MG63 (cell line): ENCODE data around the gene TUBE1. TPM values are rescaled to one million over a fixed set of nuclear protein-coding genes. Genes with fewer than 3 reads are reported as not detected.
"Not testable (repeated sequence)": the region's sequence is repeated elsewhere in the genome, so short reads cannot be mapped to it uniquely, and the experiment has no call there.

Experiments
- DNase-seq: peaks from one replicate; pipeline ENCODE4 v3.0.0-alpha.2; 2020
- H3K27me3 ChIP-seq: fragments of 250-450 bp; sonication (Bioruptor Pico); 2 replicates; pipeline ENCODE4 v1.5.1; 2020; ENCODE audit warnings: mild to moderate bottlenecking, moderate library complexity
- H3K36me3 ChIP-seq: fragments of 250-450 bp; sonication (Bioruptor Pico); 2 replicates; pipeline ENCODE4 v1.5.1; 2020; ENCODE audit warnings: mild to moderate bottlenecking, moderate library complexity
- H3K4me3 ChIP-seq: fragments of 250-450 bp; sonication (Bioruptor Pico); 2 replicates; pipeline ENCODE4 v1.5.1; 2020; ENCODE audit warnings: mild to moderate bottlenecking, moderate library complexity
- H3K9me3 ChIP-seq: fragments of 250-450 bp; sonication (Bioruptor Pico); 2 replicates; pipeline ENCODE4 v1.5.1; 2020; ENCODE audit warnings: mild to moderate bottlenecking, moderate library complexity
- total RNA-seq: library from RNA; depleted of rRNA; stranded (reverse); fragments of >200 nt; shearing (Covaris generic); gene quantifications from 2 replicates; pipeline ENCODE4 v1.2.3, GENCODE V29; 2014; ENCODE audit warnings: low replicate concordance

Gene TUBE1
- total RNA-seq, 1 experiment from 2014 or later, result 23.5 TPM

DNA sequence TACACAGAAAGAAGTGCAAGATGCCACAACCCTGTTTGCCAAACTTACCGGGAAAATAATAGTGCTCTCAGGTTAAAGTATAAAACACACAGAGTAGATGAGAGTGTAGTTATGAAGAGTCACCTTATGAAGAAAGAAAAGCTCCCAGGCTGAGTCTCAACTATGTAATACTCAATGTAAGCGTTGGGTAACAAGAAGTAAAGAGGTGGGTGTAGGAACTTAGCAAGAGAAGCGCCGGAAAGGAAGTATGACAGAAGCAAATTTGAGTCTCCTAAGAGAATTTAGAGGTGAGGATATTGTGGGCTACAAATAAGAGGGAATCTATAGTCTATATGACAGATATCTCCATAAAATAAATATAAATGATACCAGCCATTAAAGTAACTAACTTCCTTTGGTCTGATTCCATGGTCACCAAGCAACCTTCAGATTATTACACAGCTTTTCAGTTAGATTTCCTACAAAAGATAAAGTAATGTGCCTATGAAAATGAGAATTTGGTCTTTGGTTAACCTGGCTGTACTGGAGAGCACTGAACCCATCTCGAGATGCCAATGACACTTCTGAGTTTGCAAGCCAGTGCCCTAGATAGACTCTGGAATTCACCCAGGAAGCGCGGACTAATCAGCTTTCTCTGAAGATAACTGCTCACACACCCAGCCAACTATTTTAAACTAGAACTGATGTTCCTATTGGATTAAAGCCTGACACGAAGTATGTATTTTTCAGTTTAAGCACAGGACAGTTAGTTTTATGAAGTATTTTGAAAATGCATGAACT is 1.8 kb downstream of the TUBE1 start:
- Histone ChIP-seq H3K9me3 (no peaks in the 10 kb centered on the region), H3K27me3 (no peaks in the 10 kb centered on the region), H3K4me3 (peak overlapping the region; percentile 87; the same call in 1 of the 2 replicates), H3K36me3 (peaks cover 27% of the 10 kb centered on the region)
- DNase-seq, result no peak

GRCh38 chr6:112081569-112081968 is 5.7 kb downstream of the TUBE1 start:
- H3K36me3 ChIP-seq, result peaks cover 38% of the 10 kb centered on the region
- no peak for DNase-seq
- no peaks in the 10 kb centered on the region for H3K27me3 ChIP-seq
- H3K9me3 ChIP-seq, result no peaks in the 10 kb centered on the region
- H3K4me3 ChIP-seq, result no peak overlapping the region

DNA sequence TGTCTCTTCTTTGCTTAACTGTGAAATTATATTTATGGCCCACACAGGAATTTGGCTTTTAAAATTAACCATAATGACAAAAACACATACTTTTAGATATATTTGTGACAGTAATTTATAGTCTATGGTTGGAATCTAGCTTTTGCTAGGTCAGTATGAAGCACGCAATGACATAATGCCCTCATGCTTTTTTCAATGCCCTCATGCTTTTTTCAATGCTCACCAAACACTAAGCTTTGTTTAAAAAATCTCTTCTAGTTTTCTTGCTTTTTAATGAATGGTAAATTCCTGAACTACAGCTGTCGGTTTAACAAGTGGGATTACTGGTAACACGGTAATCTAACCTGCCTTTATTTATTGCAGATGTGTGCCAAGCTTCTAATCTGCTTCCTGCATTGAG is 20.7 kb downstream of the TUBE1 start:
- Histone ChIP-seq H3K36me3 (peaks cover 6% of the 10 kb centered on the region), H3K9me3 (no peaks in the 10 kb centered on the region), H3K27me3 (no peaks in the 10 kb centered on the region), H3K4me3 (no peak overlapping the region)
- DNase-seq, result no peak

DNA sequence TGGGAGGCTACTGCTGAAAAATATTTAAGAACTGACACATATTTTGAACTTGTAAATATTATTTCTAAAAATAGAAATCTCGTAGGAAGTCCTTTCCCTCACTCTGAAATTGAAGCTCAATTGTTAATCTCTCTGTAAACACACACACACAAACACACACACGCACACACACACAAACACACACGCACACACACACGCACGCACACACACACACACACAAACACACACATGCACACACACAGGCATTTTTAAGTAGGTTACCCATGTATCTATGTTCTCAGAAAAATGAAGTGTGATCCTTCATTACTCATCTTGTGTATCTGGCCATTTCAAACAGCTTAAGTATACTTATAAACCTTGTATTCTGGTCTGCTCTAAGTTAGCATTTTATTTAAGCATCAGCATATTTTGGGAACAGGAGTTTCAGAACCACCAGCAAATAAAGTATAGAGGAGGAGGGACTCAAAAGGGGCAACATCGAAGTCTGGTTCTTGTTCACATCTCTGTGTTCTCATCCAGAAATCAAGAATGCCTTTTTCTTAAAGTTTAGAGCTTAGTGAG is 21.8 kb downstream of the TUBE1 start:
- H3K36me3 ChIP-seq, result peaks cover 6% of the 10 kb centered on the region
- H3K27me3 ChIP-seq, result no peaks in the 10 kb centered on the region
- no peak for DNase-seq
- H3K9me3 ChIP-seq, result no peaks in the 10 kb centered on the region
- no peak overlapping the region for H3K4me3 ChIP-seq

GRCh38 chr6:112062966-112063365 is 24.3 kb downstream of the TUBE1 start:
- no peak for DNase-seq
- Histone ChIP-seq H3K9me3 (no peaks in the 10 kb centered on the region), H3K36me3 (no peaks in the 10 kb centered on the region), H3K27me3 (no peaks in the 10 kb centered on the region), H3K4me3 (no peak overlapping the region)

DNA sequence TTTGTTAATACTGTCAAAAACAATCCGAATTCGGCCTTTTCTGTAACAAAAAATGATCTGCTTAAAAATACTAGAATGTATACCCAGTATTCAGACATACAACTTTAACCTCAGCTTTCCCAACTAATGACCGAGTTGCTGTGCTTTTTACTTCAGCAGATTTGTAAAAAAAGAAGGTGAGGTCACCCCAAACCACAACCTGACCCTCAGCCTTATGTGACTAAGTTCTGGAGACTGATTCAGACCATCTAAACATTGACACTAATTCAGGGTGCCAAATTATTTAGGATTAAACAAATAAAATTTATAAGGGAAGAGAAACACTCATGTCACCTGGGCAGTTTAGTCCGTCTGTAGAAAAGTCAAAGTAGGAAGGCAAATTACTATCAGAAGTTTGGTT is 25.7 kb downstream of the TUBE1 start:
- no peaks in the 10 kb centered on the region for H3K27me3 ChIP-seq
- no peaks in the 10 kb centered on the region for H3K9me3 ChIP-seq
- DNase-seq, result no peak
- no peaks in the 10 kb centered on the region for H3K36me3 ChIP-seq
- H3K4me3 ChIP-seq, result no peak overlapping the region

GRCh38 chr6:112058243-112059032 is 28.8 kb downstream of the TUBE1 start:
- H3K36me3 ChIP-seq, result no peaks in the 10 kb centered on the region
- no peak for DNase-seq

GRCh38 chr6:112054555-112055190 is 32.6 kb downstream of the TUBE1 start:
- Histone ChIP-seq H3K4me3 (no peak overlapping the region), H3K27me3 (no peaks in the 10 kb centered on the region), H3K36me3 (no peaks in the 10 kb centered on the region), H3K9me3 (no peaks in the 10 kb centered on the region)
- DNase-seq, result no peak

More at GRCh38 chr6:112058243-112059032, 28.8 kb downstream of the TUBE1 start:
- no peaks in the 10 kb centered on the region for H3K27me3 ChIP-seq
- no peaks in the 10 kb centered on the region for H3K9me3 ChIP-seq
- H3K4me3 ChIP-seq, result no peak overlapping the region

DNA sequence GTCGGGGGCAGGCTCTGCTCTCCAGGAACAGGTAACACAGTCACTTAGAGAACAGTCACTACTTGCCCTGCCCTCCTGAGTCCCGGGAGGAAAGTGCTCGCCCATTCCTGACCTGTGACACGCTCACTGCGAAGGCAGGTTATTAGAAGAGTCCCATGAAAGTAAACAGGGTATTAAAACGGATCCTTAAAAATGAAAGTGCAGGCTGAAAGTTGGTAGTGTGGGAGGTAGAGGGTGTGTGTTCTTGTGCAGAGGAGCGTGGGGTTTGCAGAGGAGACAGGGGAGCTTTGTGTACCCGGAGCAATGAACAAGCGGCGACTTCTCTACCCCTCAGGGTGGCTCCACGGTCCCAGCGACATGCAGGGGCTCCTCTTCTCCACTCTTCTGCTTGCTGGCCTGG is 33.3 kb downstream of the TUBE1 start, which contains the start of gene CCN6:
Gene CCN6, plus strand, starts transcription at position 104 of the 400 bp plus-strand sequence. Its CDS starts 254 bp downstream, at position 358.
- no peak within 1 kb of the TSS for H3K4me3 ChIP-seq
- no peaks in the 10 kb centered on the region for H3K36me3 ChIP-seq
- no peak for DNase-seq
- H3K9me3 ChIP-seq, result no peaks in the 10 kb centered on the region
- no peaks in the 10 kb centered on the region for H3K27me3 ChIP-seq

DNA sequence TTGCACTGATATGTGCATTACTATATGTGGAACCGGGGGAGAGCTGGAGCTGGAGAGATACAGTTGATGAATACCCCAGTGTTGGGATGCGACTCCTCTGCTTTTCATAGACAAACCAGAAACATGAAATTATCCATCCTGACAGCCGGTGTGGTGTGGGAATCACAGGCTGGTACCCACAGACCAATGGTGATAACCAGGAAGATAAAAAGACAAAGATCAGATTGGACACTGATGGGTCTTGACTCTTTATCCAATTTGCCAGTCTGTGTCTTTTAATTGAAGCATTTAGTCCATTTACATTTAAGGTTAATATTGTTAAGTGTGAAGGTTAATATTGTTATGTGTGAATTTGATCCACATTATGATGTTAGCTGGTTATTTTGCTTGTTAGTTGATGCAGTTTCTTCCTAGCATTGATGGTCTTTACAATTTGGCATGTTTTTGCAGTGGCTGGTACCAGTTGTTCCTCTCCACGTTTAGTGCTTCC is 36.0 kb downstream of the TUBE1 start:
- not testable (repeated sequence) for DNase-seq, H3K9me3 ChIP-seq, H3K36me3 ChIP-seq, H3K4me3 ChIP-seq, H3K27me3 ChIP-seq

GRCh38 chr6:112050429-112050828 is 36.9 kb downstream of the TUBE1 start:
- Histone ChIP-seq H3K36me3 (no peaks in the 10 kb centered on the region), H3K9me3 (no peaks in the 10 kb centered on the region), H3K27me3 (no peaks in the 10 kb centered on the region), H3K4me3 (no peak overlapping the region)
- no peak for DNase-seq

DNA sequence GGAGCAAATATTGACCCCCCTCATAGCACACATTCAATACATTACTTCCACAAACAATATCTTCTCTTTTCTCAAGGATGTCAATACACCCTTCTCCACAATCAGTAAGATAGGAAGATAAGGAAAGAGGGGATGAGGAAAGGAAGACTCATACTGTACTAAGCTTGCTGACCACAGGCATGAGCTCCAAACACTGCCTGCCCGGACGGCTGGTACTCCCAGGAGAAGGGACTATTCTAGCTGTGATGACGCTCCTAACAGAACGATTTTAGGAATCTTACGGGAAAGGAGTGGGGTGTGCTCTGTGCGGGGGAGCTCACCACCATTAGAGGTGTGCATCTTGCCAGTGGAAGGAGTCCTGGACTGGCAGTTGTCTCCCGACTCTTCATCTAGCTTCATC is 37.3 kb downstream of the TUBE1 start:
- DNase-seq, result no peak
- no peaks in the 10 kb centered on the region for H3K36me3 ChIP-seq

DNA sequence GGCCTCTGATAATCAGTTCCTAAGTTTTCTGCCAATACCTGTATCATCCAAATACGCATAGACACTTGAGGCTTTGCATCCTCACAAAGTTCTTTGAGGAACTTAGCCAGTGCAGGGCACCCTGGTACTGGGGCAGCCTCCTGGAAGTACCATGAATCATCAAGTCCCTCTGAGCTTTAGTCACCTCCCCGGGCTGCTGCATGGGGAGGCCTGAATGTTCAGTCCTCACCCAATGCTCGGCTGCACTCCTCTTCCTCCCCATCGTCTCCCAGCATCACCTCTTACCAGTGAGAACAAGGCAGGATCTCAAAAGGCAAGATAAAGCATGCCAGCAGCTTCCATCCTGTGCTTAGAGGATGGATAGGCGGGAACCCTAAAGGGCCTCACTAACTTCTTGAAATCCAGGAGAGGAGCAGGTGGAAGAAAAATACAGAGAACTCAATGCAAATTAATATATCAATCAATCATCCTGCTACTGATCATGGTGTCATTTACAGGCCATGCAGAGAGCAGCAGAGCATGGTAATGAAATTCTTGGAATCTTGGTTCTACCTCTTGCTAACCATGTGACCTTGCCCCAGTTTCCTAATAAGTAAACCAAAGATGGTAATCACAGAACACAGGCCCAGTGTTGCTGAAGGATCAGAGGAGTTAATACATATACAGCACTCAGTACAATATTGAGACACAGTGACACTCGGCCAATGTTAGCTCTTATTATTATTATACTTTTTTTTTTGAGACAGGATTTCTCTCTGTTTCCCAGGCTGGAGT is 38.1 kb downstream of the TUBE1 start:
- Histone ChIP-seq H3K4me3 (no peak overlapping the region), H3K27me3 (no peaks in the 10 kb centered on the region)
- DNase-seq, result no peak

More for the DNA sequence above, 37.3 kb downstream of the TUBE1 start:
- H3K9me3 ChIP-seq, result no peaks in the 10 kb centered on the region
- no peaks in the 10 kb centered on the region for H3K27me3 ChIP-seq
- no peak overlapping the region for H3K4me3 ChIP-seq

GRCh38 chr6:112047523-112047922 is 39.8 kb downstream of the TUBE1 start:
- not testable (repeated sequence) for H3K27me3 ChIP-seq, H3K9me3 ChIP-seq, H3K36me3 ChIP-seq, H3K4me3 ChIP-seq, DNase-seq

More for the DNA sequence above, 38.1 kb downstream of the TUBE1 start:
- Histone ChIP-seq H3K36me3 (no peaks in the 10 kb centered on the region), H3K9me3 (no peaks in the 10 kb centered on the region)

DNA sequence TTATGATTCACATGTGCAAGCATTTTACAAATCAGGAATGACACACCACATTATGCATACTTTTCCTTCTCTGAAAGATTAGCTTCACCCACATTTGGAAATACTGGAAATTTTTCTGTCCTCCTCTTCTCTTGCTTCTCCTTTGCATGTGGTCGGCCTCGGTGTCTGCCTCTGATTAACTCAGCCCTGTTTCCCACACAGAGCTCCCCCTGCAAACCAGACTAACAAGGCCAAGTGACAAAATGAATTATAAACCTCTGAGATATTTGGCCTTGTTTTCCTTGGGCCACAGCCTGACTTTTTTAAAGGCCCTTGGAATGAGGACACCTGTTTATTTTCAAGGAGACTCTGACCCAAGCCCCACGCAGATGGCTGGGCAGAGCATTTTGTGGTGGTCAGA is 42.4 kb downstream of the TUBE1 start:
- Histone ChIP-seq H3K27me3 (no peaks in the 10 kb centered on the region), H3K9me3 (no peaks in the 10 kb centered on the region), H3K36me3 (no peaks in the 10 kb centered on the region; the same call in 1 of the 2 replicates), H3K4me3 (no peak overlapping the region)
- DNase-seq, result no peak

DNA sequence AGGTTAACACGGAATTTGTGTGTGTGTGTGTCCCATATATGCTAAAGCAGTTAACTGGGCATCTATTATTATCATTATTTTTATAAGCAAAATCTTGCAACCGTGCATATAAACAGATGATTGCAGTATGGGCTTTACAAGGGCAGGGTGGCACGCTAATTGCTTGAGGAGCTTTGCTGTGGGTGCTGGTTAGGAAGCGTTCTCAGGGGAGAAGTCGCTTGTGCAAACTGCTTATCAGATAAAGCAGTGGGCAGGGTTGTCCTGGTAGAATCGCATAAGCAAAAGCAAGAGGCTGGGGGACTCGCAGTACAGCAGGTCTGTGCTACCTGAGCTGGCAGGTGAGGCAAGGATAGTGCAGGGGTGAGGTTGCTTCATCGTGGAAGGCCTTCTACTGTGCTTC is 43.1 kb downstream of the TUBE1 start:
- DNase-seq, result no peak
- Histone ChIP-seq H3K27me3 (no peaks in the 10 kb centered on the region), H3K9me3 (no peaks in the 10 kb centered on the region), H3K36me3 (no peaks in the 10 kb centered on the region; the same call in 1 of the 2 replicates), H3K4me3 (no peak overlapping the region; the same call in 1 of the 2 replicates)
